Subcutaneous adipose tissue (tissue), 4 donors: ENCODE results near the gene NRM. TPM values are rescaled to one million over a fixed set of nuclear protein-coding genes. Genes with fewer than 3 reads are reported as not detected.

Experiments
- total RNA-seq, 4 donors: library from RNA; depleted of rRNA; stranded (reverse); fragments of >200 nt; gene quantifications; one replicate each; pipeline ENCODE4 v1.1.0, GENCODE V29; 2016
- TF ChIP-seq, protein P1 (sequence below): fragments of 450-650 bp; IDR thresholded peaks from one replicate; pipeline ENCODE4 v1.5.1; 2016; ENCODE audit warnings: low read depth, mild to moderate bottlenecking, control low read depth, antibody characterized with exemption, moderate library complexity

The NRM gene
- total RNA-seq, 4 donors from 2014 or later, result 2.0 to 4.2 (median 3.6) TPM

GRCh38 chr6:30696432-30696831 is 5.6 kb upstream of the NRM start:
- TF ChIP-seq, protein P1, sequence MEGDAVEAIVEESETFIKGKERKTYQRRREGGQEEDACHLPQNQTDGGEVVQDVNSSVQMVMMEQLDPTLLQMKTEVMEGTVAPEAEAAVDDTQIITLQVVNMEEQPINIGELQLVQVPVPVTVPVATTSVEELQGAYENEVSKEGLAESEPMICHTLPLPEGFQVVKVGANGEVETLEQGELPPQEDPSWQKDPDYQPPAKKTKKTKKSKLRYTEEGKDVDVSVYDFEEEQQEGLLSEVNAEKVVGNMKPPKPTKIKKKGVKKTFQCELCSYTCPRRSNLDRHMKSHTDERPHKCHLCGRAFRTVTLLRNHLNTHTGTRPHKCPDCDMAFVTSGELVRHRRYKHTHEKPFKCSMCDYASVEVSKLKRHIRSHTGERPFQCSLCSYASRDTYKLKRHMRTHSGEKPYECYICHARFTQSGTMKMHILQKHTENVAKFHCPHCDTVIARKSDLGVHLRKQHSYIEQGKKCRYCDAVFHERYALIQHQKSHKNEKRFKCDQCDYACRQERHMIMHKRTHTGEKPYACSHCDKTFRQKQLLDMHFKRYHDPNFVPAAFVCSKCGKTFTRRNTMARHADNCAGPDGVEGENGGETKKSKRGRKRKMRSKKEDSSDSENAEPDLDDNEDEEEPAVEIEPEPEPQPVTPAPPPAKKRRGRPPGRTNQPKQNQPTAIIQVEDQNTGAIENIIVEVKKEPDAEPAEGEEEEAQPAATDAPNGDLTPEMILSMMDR, result no peak

GRCh38 chr6:30691208-30691847 is 544 bp upstream of the NRM start:
- TF ChIP-seq, protein P1, result no peak

GRCh38 chr6:30689985-30690384 is 799 bp downstream of the NRM start:
- TF ChIP-seq, protein P1, result no peak

- TF ChIP-seq, protein P1, result no peak
Measured at GRCh38 chr6:30689022-30689865, 1.5 kb downstream of the NRM start.

DNA sequence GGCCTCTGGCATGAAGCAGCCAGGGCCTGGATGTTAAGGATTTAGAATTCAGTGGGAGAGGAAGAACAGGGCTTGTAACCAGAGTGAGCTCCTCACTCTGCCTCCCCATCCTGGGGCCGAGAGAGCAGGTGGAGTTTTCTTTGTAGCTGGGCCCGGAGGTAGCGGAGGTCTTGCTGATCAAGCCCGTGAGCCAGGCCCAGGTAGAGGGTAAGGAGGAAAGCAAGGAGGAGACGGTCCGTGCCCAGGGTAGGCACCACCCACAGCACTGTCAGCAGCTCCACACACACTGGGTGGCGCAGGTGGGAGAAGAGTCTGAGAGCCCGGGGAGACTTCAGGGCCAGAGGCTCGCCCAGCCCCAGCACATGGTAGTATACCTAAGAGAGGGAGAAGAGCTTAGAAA is 2.2 kb downstream of the NRM start:
- TF ChIP-seq, protein P1, result no peak

- TF ChIP-seq, protein P1, result no peak
Measured at GRCh38 chr6:30687659-30688431, 2.9 kb downstream of the NRM start.
